ENCODE results near the gene DLEC1.

Gene DLEC1

DNA sequence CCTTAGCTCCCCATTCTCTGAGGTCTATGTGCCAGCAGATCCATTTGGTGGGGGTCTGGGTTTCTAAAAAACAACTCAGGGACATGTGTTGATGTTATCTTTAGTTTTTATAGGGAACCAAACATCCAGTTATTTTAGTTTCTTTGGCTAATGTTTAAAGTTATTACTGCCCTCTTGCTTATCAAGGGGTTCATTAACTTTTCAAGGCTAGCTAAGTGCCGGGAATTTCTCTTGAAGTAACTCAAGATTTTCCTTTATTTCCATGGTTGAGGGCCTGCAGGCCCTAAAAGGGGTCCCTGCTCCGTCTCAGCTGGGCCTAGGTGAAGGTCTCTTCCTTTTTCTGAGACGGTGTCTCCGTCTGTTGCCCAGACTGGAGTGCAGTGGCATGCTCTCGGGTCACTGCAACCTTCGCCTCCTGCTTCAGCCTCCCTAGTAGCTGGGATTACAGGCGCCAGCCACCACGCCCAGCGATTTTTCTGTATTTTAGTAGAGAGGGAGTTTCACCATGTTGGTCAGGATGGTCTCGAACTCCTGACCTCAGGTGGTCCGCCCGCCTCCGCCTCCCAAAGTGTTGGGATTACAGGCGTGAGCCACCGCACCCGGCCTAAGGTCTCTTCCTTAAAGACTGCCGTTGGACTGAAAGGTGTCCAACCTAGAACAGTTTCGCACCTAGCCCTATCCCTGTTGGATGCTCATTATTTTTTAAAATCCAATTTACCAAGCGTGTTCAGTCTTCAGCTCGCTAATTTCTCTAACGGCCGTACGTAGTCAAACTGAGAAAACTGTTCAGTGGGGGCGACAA, 125.0 kb downstream of the DLEC1 start:
- DNase-seq: no peak

DNA sequence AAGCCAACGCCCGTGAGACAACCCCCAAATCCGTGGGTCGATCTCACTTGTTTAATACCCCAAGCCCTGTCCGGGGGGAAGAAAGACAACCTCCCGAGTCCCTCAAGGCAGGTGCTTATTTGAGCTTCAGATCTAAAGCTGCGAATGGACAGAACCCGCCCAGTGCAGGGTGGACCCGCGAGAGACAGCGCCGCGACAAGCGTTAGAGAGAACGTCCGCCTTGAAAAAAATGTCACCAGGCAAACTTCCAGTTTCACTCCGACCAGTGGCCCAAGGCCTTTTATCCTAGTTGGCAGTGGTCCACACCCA, 125.6 kb downstream of the DLEC1 start:
- no peak for DNase-seq

GRCh38 chr3:38164952-38165721, 126.1 kb downstream of the DLEC1 start, which contains the start of gene OXSR1:
TSS of gene OXSR1 (plus strand) at chr3:38165537. CDS start at chr3:38165877, 340 bp downstream.
- peak; percentile 99 for DNase-seq

DNA sequence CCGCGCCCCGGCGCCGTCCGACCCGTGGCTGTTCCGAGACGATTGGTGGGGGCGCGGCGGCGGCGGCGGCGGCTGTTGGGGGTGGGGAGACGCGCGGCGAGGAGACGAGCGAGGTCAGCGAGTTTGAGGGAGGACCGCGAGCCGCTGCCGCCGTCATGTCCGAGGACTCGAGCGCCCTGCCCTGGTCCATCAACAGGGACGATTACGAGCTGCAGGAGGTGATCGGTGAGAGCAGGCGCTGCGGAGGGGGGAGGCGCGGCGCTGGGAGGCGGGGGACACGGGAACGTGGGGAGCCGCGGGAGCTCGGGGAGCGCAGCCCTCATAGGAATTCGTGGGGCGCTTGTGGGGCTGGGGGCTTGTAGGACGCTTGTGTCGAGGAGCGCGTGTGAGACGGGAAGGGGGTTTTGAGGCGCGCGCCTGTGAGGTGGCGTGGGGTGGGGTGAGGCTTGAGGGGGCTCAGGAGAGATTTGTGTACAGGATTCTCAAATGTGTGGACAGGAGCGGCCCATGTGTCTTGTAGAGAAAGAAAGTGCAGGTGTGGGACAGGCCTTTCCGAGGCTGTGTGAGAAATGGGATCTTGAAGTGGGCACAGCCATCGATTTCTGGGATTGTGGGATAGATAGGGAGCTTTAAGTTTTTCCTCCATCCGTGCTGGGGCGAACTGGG, 126.8 kb downstream of the DLEC1 start:
- DNase-seq: no peak

GRCh38 chr3:38167591-38167990, 128.6 kb downstream of the DLEC1 start:
- no peak for DNase-seq

DNA sequence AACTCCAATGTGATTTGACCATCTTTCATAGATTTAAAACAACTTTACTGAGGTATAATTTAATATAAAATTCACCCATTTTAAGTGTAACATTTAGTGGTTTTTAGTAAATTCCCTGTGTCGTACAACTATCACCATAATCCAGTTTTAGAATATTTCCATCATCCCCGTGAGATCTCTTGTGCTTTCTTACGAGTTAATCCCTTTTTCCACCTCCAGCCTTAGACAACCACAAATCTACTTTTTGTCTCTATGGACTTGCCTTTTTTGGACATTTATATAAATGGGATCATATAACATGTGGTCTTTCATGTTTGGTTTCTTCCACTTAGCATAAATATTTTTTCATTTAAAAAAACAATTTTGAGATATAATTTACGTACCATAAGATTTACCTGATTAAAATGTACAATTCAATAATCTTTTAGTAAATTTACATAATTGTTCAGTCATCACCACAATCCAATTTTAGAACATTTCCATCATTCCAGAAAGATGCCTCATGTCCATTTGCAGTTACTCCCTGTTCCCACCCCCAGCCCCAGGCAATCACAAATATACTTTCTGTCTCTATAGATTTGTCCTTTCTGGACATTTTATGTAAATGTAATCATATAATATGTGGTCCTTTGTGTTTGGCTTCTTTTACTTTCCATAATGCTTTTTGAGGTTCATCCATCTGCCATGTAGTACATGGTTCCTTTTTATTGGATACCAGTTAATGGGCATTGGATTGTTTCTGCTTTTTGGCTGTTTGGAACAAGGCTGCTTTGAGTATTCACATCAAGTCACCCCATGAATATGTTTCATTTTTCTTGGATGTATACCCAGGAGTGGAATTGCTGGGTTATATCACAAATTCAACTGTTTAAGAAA, 129.4 kb downstream of the DLEC1 start:
- DNase-seq: no peak

DNA sequence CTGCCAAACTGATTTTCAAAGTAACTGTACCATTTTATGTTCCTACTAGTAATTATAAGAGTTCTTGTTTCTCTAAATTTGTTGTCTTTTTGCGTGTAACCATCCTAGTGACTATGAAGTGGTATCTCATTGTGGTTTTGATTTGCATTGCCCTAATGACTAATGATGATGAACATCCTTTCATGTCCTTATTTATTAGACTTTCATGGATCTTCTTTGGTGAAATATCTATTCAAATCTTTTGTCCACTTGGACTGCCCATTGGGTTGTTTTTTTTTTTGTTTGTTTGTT, 130.0 kb downstream of the DLEC1 start:
- DNase-seq: no peak

GRCh38 chr3:38170722-38171121, 131.7 kb downstream of the DLEC1 start:
- no peak for DNase-seq

- DNase-seq: no peak
These were observed 132.6 kb downstream of the DLEC1 start for GRCh38 chr3:38171622-38172021.
